Endothelial cell of umbilical vein (primary cell): Measurements from ENCODE around the gene FNBP1. TPM values are rescaled to one million over a fixed set of nuclear protein-coding genes. Genes with fewer than 3 reads are reported as not detected.

Source experiments
- BruUV-seq: library from RNA; stranded (reverse); fragments of 400-500 nt; replicated peaks from 2 replicates; lab custom pipeline; 2021; lab: Mats Ljungman, UMichigan
- CTCF ChIA-PET: fragments of 300-600, 350-600 bp; sonication (Branson Sonifier 250); formaldehyde crosslinking; loops from one replicate; lab custom pipeline; 2021; ENCODE audit warnings: antibody characterized with exemption, inconsistent platforms; lab: Charles Lee
- POLR2A ChIA-PET: fragments of 300-600, 350-600 bp; sonication (Branson Sonifier 250); formaldehyde crosslinking; loops from one replicate; lab custom pipeline; 2021; ENCODE audit warnings: antibody characterized with exemption, inconsistent platforms; lab: Charles Lee
- DNase-seq: peaks from one replicate; pipeline ENCODE4 v3.0.0-alpha.2; 2011; ENCODE audit warnings: low read depth, low spot score
- FAIRE-seq: peaks from 2 replicates; lab custom pipeline; 2011; peaks lifted over from hg19 to GRCh38; lab: Jason Lieb, UNC
- H2AFZ ChIP-seq: 2 replicates; pipeline ENCODE4 v1.6.0; 2012; ENCODE audit warnings: low read depth, low read length, control low read depth, inconsistent platforms
- H3K27ac ChIP-seq: 2 replicates; pipeline ENCODE4 v1.5.1; 2011; ENCODE audit warnings: low read depth, mild to moderate bottlenecking, control low read depth, low read length, moderate library complexity; ENCODE audit not compliant: insufficient read depth
- H3K27me3 ChIP-seq, 2 experiments: 2 replicates each; pipeline versions ENCODE4 v1.6.0 to v1.6.1; 2011; ENCODE audit warnings: low read length in 2 of 2, mixed read lengths in 1 of 2; ENCODE audit not compliant: control insufficient read depth in 2 of 2, insufficient read depth in 2 of 2
- H3K36me3 ChIP-seq, 2 experiments: 2 replicates in 1 of 2; 3 replicates in 1 of 2; pipeline ENCODE4 v1.5.1; 2011; ENCODE audit warnings: low read length in 2 of 2, mild to moderate bottlenecking in 1 of 2, moderate library complexity in 1 of 2; ENCODE audit not compliant: control insufficient read depth in 2 of 2, insufficient read depth in 2 of 2; ENCODE audit errors: extremely low read depth in 1 of 2
- H3K4me1 ChIP-seq: 3 replicates; pipeline ENCODE4 v1.5.1; 2011; ENCODE audit warnings: mild to moderate bottlenecking, low read length; ENCODE audit not compliant: control insufficient read depth, insufficient read depth; ENCODE audit errors: extremely low read depth
- H3K4me2 ChIP-seq: 2 replicates; pipeline ENCODE4 v1.6.1; 2011; ENCODE audit warnings: low read length, control low read depth, mixed read lengths; ENCODE audit not compliant: insufficient read depth
- H3K4me3 ChIP-seq, 3 experiments: fragments of 200-600 bp in 1 of 3; sonication (generic), shearing (Covaris generic) in 1 of 3; replicated peaks in 1 of 3; 2 replicates each; pipeline ENCODE4 v1.5.1; 2011 to 2016; ENCODE audit warnings: control low read depth in 3 of 3, low read length in 3 of 3, mild to moderate bottlenecking in 2 of 3, inconsistent platforms in 1 of 3, low read depth in 1 of 3, moderate library complexity in 1 of 3; ENCODE audit not compliant: insufficient read depth in 1 of 3
- H3K79me2 ChIP-seq: 2 replicates; pipeline ENCODE4 v1.6.0; 2012; ENCODE audit warnings: low read length, inconsistent platforms; ENCODE audit not compliant: control insufficient read depth, insufficient read depth
- H3K9ac ChIP-seq: replicated peaks from 2 replicates; pipeline ENCODE3; 2011; ENCODE audit warnings: low read length, control low read depth; ENCODE audit not compliant: insufficient read depth; ENCODE audit errors: extremely low read depth
- H3K9me1 ChIP-seq: replicated peaks from 3 replicates; pipeline ENCODE4 v1.6.0; 2011; ENCODE audit warnings: mild to moderate bottlenecking, low read length; ENCODE audit not compliant: control insufficient read depth, insufficient read depth; ENCODE audit errors: extremely low read depth
- H3K9me3 ChIP-seq: replicated peaks from 2 replicates; pipeline ENCODE4 v1.5.1; 2012; ENCODE audit warnings: low read length, inconsistent platforms; ENCODE audit not compliant: control insufficient read depth, insufficient read depth
- H4K20me1 ChIP-seq: replicated peaks from 2 replicates; pipeline ENCODE3; 2011; ENCODE audit warnings: mild to moderate bottlenecking, low read length; ENCODE audit not compliant: control insufficient read depth, insufficient read depth; ENCODE audit errors: extremely low read depth
- EZH2 ChIP-seq: IDR thresholded peaks from 2 replicates; pipeline ENCODE4 v1.6.1; 2012; ENCODE audit warnings: borderline replicate concordance, low read depth, mild to moderate bottlenecking, moderate library complexity, low read length, inconsistent platforms; ENCODE audit not compliant: severe bottlenecking
- FOS ChIP-seq: IDR thresholded peaks from 2 replicates; pipeline ENCODE4 v1.6.1; 2011; ENCODE audit warnings: mild to moderate bottlenecking, low read length, moderate library complexity, borderline replicate concordance; ENCODE audit not compliant: insufficient read depth
- GATA2 ChIP-seq: IDR thresholded peaks from 2 replicates; pipeline ENCODE4 v1.7.0; 2011; ENCODE audit warnings: low read depth, mild to moderate bottlenecking, moderate library complexity, mixed read lengths, low read length; ENCODE audit not compliant: insufficient read length, insufficient read depth
- JUN ChIP-seq: IDR thresholded peaks from 2 replicates; pipeline ENCODE4 v1.6.1; 2011; ENCODE audit warnings: borderline replicate concordance, low read depth; ENCODE audit not compliant: insufficient read length, insufficient read depth
- MYC ChIP-seq: IDR thresholded peaks from one replicate; pipeline ENCODE4 v1.6.1; 2011; ENCODE audit warnings: mild to moderate bottlenecking, low read depth, low read length
- POLR2A ChIP-seq: IDR thresholded peaks from 2 replicates; pipeline ENCODE4 v1.6.1; 2012; ENCODE audit warnings: low read depth, mild to moderate bottlenecking, control low read depth, low read length
- POLR2AphosphoS5 ChIP-seq: IDR thresholded peaks from 2 replicates; pipeline ENCODE4 v1.6.1; 2012; ENCODE audit warnings: low read depth, mild to moderate bottlenecking, control low read depth, low read length, moderate library complexity; ENCODE audit not compliant: insufficient read depth
- dilution Hi-C: fragments of 300-500 bp; cut with MboI; formaldehyde crosslinking; loops from one replicate; pipeline ENCODE4 v1.15.0; 2019; ENCODE audit warnings: low sequenced_read_pairs; ENCODE audit not compliant: extremely low pct_ligation_motif_present
- intact Hi-C: fragments of 100-400 bp; cut with micrococcal nuclease; formaldehyde crosslinking; loops from one replicate; pipeline ENCODE4 v1.10.0; 2022
- polyA plus RNA-seq, 4 experiments: library from polyadenylated mRNA; depleted of rRNA in 3 of 4; stranded (reverse) in 3 of 4; unstranded in 1 of 4; fragments of >200 nt; gene quantifications; 2 replicates each; pipeline versions ENCODE4 v1.2.1 to v1.2.3, GENCODE V29; 2011 to 2012; ENCODE audit warnings: missing spikeins in 1 of 4
- total RNA-seq: library from RNA; stranded (reverse); gene quantifications from 2 replicates; pipeline ENCODE4 v1.2.3, GENCODE V29; 2021
- TF ChIP-seq, protein P1 (sequence below), 2 donors: IDR thresholded peaks; 1 replicate in 1 of 2; 2 replicates in 1 of 2; pipeline ENCODE4 v1.5.1; 2011; ENCODE audit warnings: low read length in 2 of 2, mild to moderate bottlenecking in 2 of 2, moderate library complexity in 2 of 2, control low read depth in 1 of 2, inconsistent platforms in 1 of 2, low read depth in 1 of 2; ENCODE audit not compliant: insufficient read depth in 1 of 2; ENCODE audit errors: extremely low read depth in 1 of 2

FNBP1 gene
- total and polyA plus RNA-seq, 2 donors (not counting 3 experiments of a cell fraction or from before 2014, with no cell fraction given) = 10.9 to 43.9 TPM

DNA sequence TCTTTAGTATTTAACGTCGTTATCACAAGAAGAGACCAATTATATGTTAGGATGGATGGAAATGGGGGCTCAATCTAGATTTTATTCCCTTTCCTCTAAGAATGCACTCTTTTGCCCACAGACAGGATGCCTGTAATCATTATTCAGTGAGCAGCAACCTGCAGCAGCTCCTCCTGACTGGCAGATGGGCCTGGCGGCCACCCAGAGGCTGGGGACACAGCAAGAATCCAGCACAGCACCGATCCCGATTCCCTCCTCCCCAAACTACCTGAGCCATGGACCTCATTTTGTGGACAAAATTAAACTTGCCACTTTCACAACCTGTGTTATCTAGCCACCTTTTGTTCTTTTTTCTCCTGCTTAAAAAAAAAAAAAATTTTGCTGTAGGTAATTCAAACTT, 106.8 kb downstream of the FNBP1 start:
- no peak for FAIRE-seq
- Histone ChIP-seq H3K4me3 (no peak overlapping the region), H3K9ac (no peak overlapping the region), H3K27me3 (no peaks in the 10 kb centered on the region), H3K79me2 (no peaks in the 10 kb centered on the region), H3K36me3 (no peaks in the 10 kb centered on the region), H2AFZ (no peak overlapping the region), H3K4me1 (peaks cover 15% of the 10 kb centered on the region), H3K9me1 (no peaks in the 10 kb centered on the region), H4K20me1 (no peaks in the 10 kb centered on the region), H3K9me3 (no peaks in the 10 kb centered on the region), H3K4me2 (no peak overlapping the region), H3K27ac (no peak overlapping the region)
- intact Hi-C loops = no loop called here
- TF ChIP-seq FOS (no peak), MYC (no peak), GATA2 (no peak), JUN (no peak), EZH2 (no peak), POLR2AphosphoS5 (no peak), POLR2A (no peak)
- TF ChIP-seq, protein P1, sequence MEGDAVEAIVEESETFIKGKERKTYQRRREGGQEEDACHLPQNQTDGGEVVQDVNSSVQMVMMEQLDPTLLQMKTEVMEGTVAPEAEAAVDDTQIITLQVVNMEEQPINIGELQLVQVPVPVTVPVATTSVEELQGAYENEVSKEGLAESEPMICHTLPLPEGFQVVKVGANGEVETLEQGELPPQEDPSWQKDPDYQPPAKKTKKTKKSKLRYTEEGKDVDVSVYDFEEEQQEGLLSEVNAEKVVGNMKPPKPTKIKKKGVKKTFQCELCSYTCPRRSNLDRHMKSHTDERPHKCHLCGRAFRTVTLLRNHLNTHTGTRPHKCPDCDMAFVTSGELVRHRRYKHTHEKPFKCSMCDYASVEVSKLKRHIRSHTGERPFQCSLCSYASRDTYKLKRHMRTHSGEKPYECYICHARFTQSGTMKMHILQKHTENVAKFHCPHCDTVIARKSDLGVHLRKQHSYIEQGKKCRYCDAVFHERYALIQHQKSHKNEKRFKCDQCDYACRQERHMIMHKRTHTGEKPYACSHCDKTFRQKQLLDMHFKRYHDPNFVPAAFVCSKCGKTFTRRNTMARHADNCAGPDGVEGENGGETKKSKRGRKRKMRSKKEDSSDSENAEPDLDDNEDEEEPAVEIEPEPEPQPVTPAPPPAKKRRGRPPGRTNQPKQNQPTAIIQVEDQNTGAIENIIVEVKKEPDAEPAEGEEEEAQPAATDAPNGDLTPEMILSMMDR (IDR thresholded peaks at IDR 0.05; ENCODE audit: extremely low read depth in 1 of 2, insufficient read depth in 1 of 2, low read depth in 1 of 2, low read length in 2 of 2) = no peak
- DNase-seq = no peak
- dilution Hi-C loops = no loop called here
- BruUV-seq = no TSS peak
- POLR2A ChIA-PET = no interaction called here
- CTCF ChIA-PET = no interaction called here
